Sigmoid colon (tissue), 7 donors: Measurements from ENCODE around the gene RRM2. TPM values are rescaled to one million over a fixed set of nuclear protein-coding genes. Genes with fewer than 3 reads are reported as not detected.

Experiments used
- DNase-seq: peaks from one replicate; pipeline ENCODE4 v3.0.0-alpha.2; 2019
- H3K27ac ChIP-seq, 4 donors: fragments of 200-600 bp; sonication (generic); one replicate each; pipeline ENCODE4 v1.5.1; 2016 to 2019; ENCODE audit warnings: mild to moderate bottlenecking in 1 of 4
- H3K27me3 ChIP-seq, 3 donors: fragments of 200-600 bp; sonication (generic); one replicate each; pipeline ENCODE4 v1.5.1; 2019; ENCODE audit warnings: mild to moderate bottlenecking in 1 of 3
- H3K36me3 ChIP-seq, 4 donors: fragments of 200-600 bp; sonication (generic); one replicate each; pipeline ENCODE4 v1.5.1; 2016 to 2019
- H3K4me1 ChIP-seq, 4 donors: fragments of 200-600 bp; sonication (generic); one replicate each; pipeline ENCODE4 v1.5.1; 2017 to 2019
- H3K4me3 ChIP-seq, 4 donors: fragments of 200-600 bp; sonication (generic); one replicate each; pipeline ENCODE4 v1.5.1; 2017 to 2019; ENCODE audit warnings: mild to moderate bottlenecking in 2 of 4, moderate library complexity in 1 of 4
- H3K9me3 ChIP-seq, 4 donors: fragments of 200-600 bp in 3 of 4; sonication (generic) in 3 of 4; one replicate each; pipeline versions ENCODE4 v1.5.1 to v1.6.1; 2013 to 2019
- CTCF ChIP-seq, 4 experiments: fragments of 450-650 bp in 3 of 4; fragments of 200-600 bp in 1 of 4; IDR thresholded peaks; one replicate each; pipeline ENCODE4 v1.5.1; 2016 to 2019; ENCODE audit warnings: antibody characterized with exemption in 4 of 4, mild to moderate bottlenecking in 3 of 4, moderate library complexity in 2 of 4
- EP300 ChIP-seq, 4 donors: sonication (generic); formaldehyde crosslinking; IDR thresholded peaks; one replicate each; pipeline ENCODE4 v1.6.1; 2017; ENCODE audit warnings: antibody characterized with exemption in 4 of 4
- POLR2A ChIP-seq, 2 donors: fragments of 450-650 bp; IDR thresholded peaks; one replicate each; pipeline ENCODE4 v1.6.1; 2016; ENCODE audit warnings: antibody characterized with exemption in 2 of 2, mild to moderate bottlenecking in 2 of 2, moderate library complexity in 2 of 2
- POLR2AphosphoS5 ChIP-seq, 4 donors: sonication (generic); formaldehyde crosslinking; IDR thresholded peaks; one replicate each; pipeline ENCODE4 v1.6.1; 2017; ENCODE audit warnings: antibody characterized with exemption in 4 of 4
- WGBS, 2 donors: extraction: QIAGEN DNeasy Blood & Tissue Kit; methylation state at CpG; one replicate each; pipeline ENCODE4 v1.1.7; 2013; 5-methylcytosine and 5-hydroxymethylcytosine counted together
- intact Hi-C: fragments of 100-400 bp; cut with DNase I; formaldehyde crosslinking; loops from one replicate; pipeline ENCODE4 v1.15.1; 2023
- polyA plus RNA-seq, 3 donors: library from polyadenylated mRNA; stranded (reverse); fragments of 200-250 nt; gene quantifications; one replicate each; pipeline ENCODE4 v1.2.3, GENCODE V29; 2013
- total RNA-seq, 4 donors: library from RNA; depleted of rRNA; stranded (reverse); fragments of >200 nt; gene quantifications; one replicate each; pipeline ENCODE4 v1.1.0, GENCODE V29; 2016
- donor health status: healthy with polysubstance abuse.
- donor health status: Bipolar disorder and iron deficiency.
- donor health status: healthy.

Gene RRM2
- total and polyA plus RNA-seq, 7 donors = 0.16 to 65.8 (median 6.9) TPM; not detected in 1

- Histone ChIP-seq H3K27ac (no peak overlapping the region), H3K9me3 (no peaks in the 10 kb centered on the region), H3K36me3 (no peaks in the 10 kb centered on the region), H3K4me1 (peaks cover 0 to 40% (median 30%) of the 10 kb centered on the region in 4 donors), H3K4me3 (no peak overlapping the region), H3K27me3 (peaks cover 0 to 2% (median 0%) of the 10 kb centered on the region in 3 donors)
- WGBS, 2 donors = 84 to 85% methylated on average over 13 of the region's 13 CpGs
- no peak for DNase-seq
- intact Hi-C loops = no loop called here
- no peak for TF ChIP-seq POLR2AphosphoS5 (IDR thresholded peaks at IDR 0.05)
- TF ChIP-seq POLR2A (IDR thresholded peaks at IDR 0.05) = no peak
- no peak for TF ChIP-seq CTCF (IDR thresholded peaks at IDR 0.05)
These were observed 46.0 kb upstream of the RRM2 start for GRCh38 chr2:10076511-10076910.

GRCh38 chr2:10076988-10077527, 45.5 kb upstream of the RRM2 start:
- Histone ChIP-seq H3K27ac (no peak overlapping the region), H3K4me3 (no peak overlapping the region), H3K36me3 (no peaks in the 10 kb centered on the region), H3K9me3 (no peaks in the 10 kb centered on the region), H3K4me1 (peaks cover 0 to 40% (median 30%) of the 10 kb centered on the region in 4 donors), H3K27me3 (peaks cover 0 to 2% (median 0%) of the 10 kb centered on the region in 3 donors)
- no peak for TF ChIP-seq POLR2A (IDR thresholded peaks at IDR 0.05)
- TF ChIP-seq POLR2AphosphoS5 (IDR thresholded peaks at IDR 0.05) = no peak
- no peak for TF ChIP-seq EP300 (IDR thresholded peaks at IDR 0.05)
- no peak for TF ChIP-seq CTCF (IDR thresholded peaks at IDR 0.05)
- 84 to 85% methylated on average over 5 of the region's 5 CpGs for WGBS, 2 donors
- no peak for DNase-seq
- intact Hi-C loops = no loop called here

- Histone ChIP-seq H3K27ac (peak overlapping the region; percentile 92 to 97 (median 94)), H3K9me3 (no peaks in the 10 kb centered on the region), H3K36me3 (no peaks in the 10 kb centered on the region), H3K27me3 (peaks cover 0 to 2% (median 0%) of the 10 kb centered on the region in 3 donors), H3K4me3 (no peak overlapping the region), H3K4me1 (peaks cover 0 to 37% (median 29%) of the 10 kb centered on the region in 4 donors)
- no peak for DNase-seq
- no peak for TF ChIP-seq EP300 (IDR thresholded peaks at IDR 0.05)
- TF ChIP-seq CTCF (IDR thresholded peaks at IDR 0.05) = no peak
- TF ChIP-seq POLR2AphosphoS5 (IDR thresholded peaks at IDR 0.05) = no peak
- TF ChIP-seq POLR2A (IDR thresholded peaks at IDR 0.05) = no peak
- WGBS, 2 donors = 70 to 88% methylated on average over 7 of the region's 7 CpGs
- intact Hi-C loops = no loop called here
These were observed 44.5 kb upstream of the RRM2 start for GRCh38 chr2:10078001-10078400.

GRCh38 chr2:10078704-10079265, 43.8 kb upstream of the RRM2 start:
- intact Hi-C loops = no loop called here
- Histone ChIP-seq H3K9me3 (no peaks in the 10 kb centered on the region), H3K4me3 (peak overlapping the region; percentile 45 to 83 (median 68)), H3K36me3 (no peaks in the 10 kb centered on the region), H3K27ac (peak overlapping the region; percentile 92 to 97 (median 94)), H3K27me3 (peaks cover 0 to 2% (median 0%) of the 10 kb centered on the region in 3 donors), H3K4me1 (peaks cover 0 to 39% (median 34%) of the 10 kb centered on the region in 4 donors)
- no peak for DNase-seq
- 35 to 36% methylated on average over 12 of the region's 12 CpGs for WGBS, 2 donors
- no peak for TF ChIP-seq EP300 (IDR thresholded peaks at IDR 0.05)
- peak in 1 of 4 donors; percentile 17 for TF ChIP-seq POLR2AphosphoS5 (IDR thresholded peaks at IDR 0.05)

GRCh38 chr2:10079266-10079869, 43.2 kb upstream of the RRM2 start:
- DNase-seq = peak; percentile 87
- peak overlapping the region; percentile 45 to 83 (median 68) for H3K4me3 ChIP-seq
- H3K27ac ChIP-seq = peak overlapping the region; percentile 92 to 97 (median 94)
- intact Hi-C loops = no loop called here
- H3K4me1 ChIP-seq = peaks cover 0 to 45% (median 39%) of the 10 kb centered on the region in 4 donors
- WGBS, 2 donors = 1% methylated on average over 53 of the region's 53 CpGs
- H3K27me3 ChIP-seq = peaks cover 0 to 2% (median 0%) of the 10 kb centered on the region in 3 donors
- TF ChIP-seq POLR2AphosphoS5 (IDR thresholded peaks at IDR 0.05) = no peak
- no peak for TF ChIP-seq POLR2A (IDR thresholded peaks at IDR 0.05)
- no peak for TF ChIP-seq EP300 (IDR thresholded peaks at IDR 0.05)
- no peak for TF ChIP-seq CTCF (IDR thresholded peaks at IDR 0.05)
- no peaks in the 10 kb centered on the region for H3K9me3 ChIP-seq
- no peaks in the 10 kb centered on the region for H3K36me3 ChIP-seq
